Mammary epithelial cell (primary cell): ENCODE data around the gene PEA15.

Experiments
- CTCF ChIP-seq, 2 donors: IDR thresholded peaks in 1 of 2; conservative IDR thresholded peaks in 1 of 2; 2 replicates each; pipeline ENCODE4 v1.5.1; 2011 to 2012; ENCODE audit warnings: inconsistent platforms in 2 of 2, low read length in 2 of 2, mild to moderate bottlenecking in 2 of 2, control low read depth in 1 of 2, low read depth in 1 of 2; ENCODE audit not compliant: insufficient read depth in 1 of 2; ENCODE audit errors: extremely low read depth in 1 of 2
- EZH2 ChIP-seq: IDR thresholded peaks from 2 replicates; pipeline ENCODE4 v1.6.1; 2012; ENCODE audit warnings: low read length, inconsistent platforms, borderline replicate concordance

- no peak for TF ChIP-seq CTCF (conservative IDR thresholded peaks at IDR 0.05 in 1 of 2, IDR thresholded peaks at IDR 0.05 in 1 of 2; ENCODE audit: extremely low read depth in 1 of 2, insufficient read depth in 1 of 2, low read depth in 1 of 2, low read length in 2 of 2)
- TF ChIP-seq EZH2: no peak
Observed at GRCh38 chr1:160258177-160258798, 53.1 kb downstream of the PEA15 start.
